Measurements from ENCODE around the gene SUSD5. TPM values are rescaled to one million over a fixed set of nuclear protein-coding genes. Genes with fewer than 3 reads are reported as not detected.

Gene SUSD5
- total RNA-seq, 4 donors from 2014 or later = 0.32 to 0.55 TPM; not detected in 2

GRCh38 chr3:33179132-33179531 is 39.5 kb downstream of the SUSD5 start:
- TF ChIP-seq CTCF (IDR thresholded peaks at IDR 0.05) = no peak
- TF ChIP-seq POLR2AphosphoS5 (IDR thresholded peaks at IDR 0.05) = no peak
- no peak for TF ChIP-seq POLR2A (IDR thresholded peaks at IDR 0.05)
- TF ChIP-seq EP300 (IDR thresholded peaks at IDR 0.05; ENCODE audit: low read depth) = no peak
- Histone ChIP-seq H3K4me3 (no peak overlapping the region), H3K36me3 (no peaks in the 10 kb centered on the region), H3K4me1 (no peaks in the 10 kb centered on the region), H3K9me3 (no peaks in the 10 kb centered on the region), H3K27me3 (no peaks in the 10 kb centered on the region), H3K27ac (no peak overlapping the region)
- intact Hi-C loops (cut with DNase I; ENCODE audit: low total_unique reads) = no loop called here
- no peak for DNase-seq
- in situ Hi-C loops (cut with MboI; ENCODE audit: low pct_ligation_motif_present in 1 of 4, low pct_unique_long_range_greater_than_20kb in 1 of 4, low sequenced_read_pairs in 3 of 4) = no loop called here
- WGBS, 2 donors (ENCODE audit: low coverage in 1 of 2) = 90 to 91% methylated on average over 1 of the region's 1 CpG

GRCh38 chr3:33174711-33175414 is 43.7 kb downstream of the SUSD5 start:
- DNase-seq = no peak
- WGBS, 2 donors (ENCODE audit: low coverage in 1 of 2) = 92 to 94% methylated on average over 9 to 19 of the region's 19 CpGs
- in situ Hi-C loops (cut with MboI; ENCODE audit: low pct_ligation_motif_present in 1 of 4, low pct_unique_long_range_greater_than_20kb in 1 of 4, low sequenced_read_pairs in 3 of 4) = no loop called here
- intact Hi-C loops (cut with DNase I; ENCODE audit: low total_unique reads) = no loop called here
- Histone ChIP-seq H3K36me3 (no peaks in the 10 kb centered on the region), H3K4me1 (no peaks in the 10 kb centered on the region), H3K27me3 (no peaks in the 10 kb centered on the region), H3K27ac (no peak overlapping the region), H3K4me3 (no peak overlapping the region), H3K9me3 (no peaks in the 10 kb centered on the region)
- no peak for TF ChIP-seq POLR2AphosphoS5 (IDR thresholded peaks at IDR 0.05)
- no peak for TF ChIP-seq CTCF (IDR thresholded peaks at IDR 0.05)
- TF ChIP-seq EP300 (IDR thresholded peaks at IDR 0.05; ENCODE audit: low read depth) = no peak
- TF ChIP-seq POLR2A (IDR thresholded peaks at IDR 0.05) = no peak

- Histone ChIP-seq H3K4me3 (no peak overlapping the region), H3K9me3 (no peaks in the 10 kb centered on the region), H3K4me1 (no peaks in the 10 kb centered on the region), H3K36me3 (no peaks in the 10 kb centered on the region), H3K27ac (no peak overlapping the region), H3K27me3 (no peaks in the 10 kb centered on the region)
- 68 to 88% methylated on average over 4 of the region's 4 CpGs for WGBS, 2 donors (ENCODE audit: low coverage in 1 of 2)
- no peak for DNase-seq
- TF ChIP-seq POLR2A (IDR thresholded peaks at IDR 0.05) (no peak), CTCF (IDR thresholded peaks at IDR 0.05) (no peak)
- intact Hi-C loops (cut with DNase I; ENCODE audit: low total_unique reads) (no loop called here), in situ Hi-C loops (cut with MboI; ENCODE audit: low pct_ligation_motif_present in 1 of 4, low pct_unique_long_range_greater_than_20kb in 1 of 4, low sequenced_read_pairs in 3 of 4) (no loop called here)
These were observed 44.5 kb downstream of the SUSD5 start for GRCh38 chr3:33174095-33174494.

- H3K27me3 ChIP-seq = no peaks in the 10 kb centered on the region
- H3K36me3 ChIP-seq = no peaks in the 10 kb centered on the region
- H3K4me3 ChIP-seq = no peak overlapping the region
- H3K27ac ChIP-seq = no peak overlapping the region
- whole genome bisulfite sequencing, 2 donors (ENCODE audit: low coverage in 1 of 2) = 81% methylated on average over 4 of the region's 4 CpGs; no CpG with 5 or more reads in 1 of the 2 donors
- no peak for DNase-seq
- no peaks in the 10 kb centered on the region for H3K9me3 ChIP-seq
- intact Hi-C loops (cut with DNase I; ENCODE audit: low total_unique reads) = no loop called here
- TF ChIP-seq POLR2AphosphoS5 (IDR thresholded peaks at IDR 0.05) (no peak), POLR2A (IDR thresholded peaks at IDR 0.05) (no peak), EP300 (IDR thresholded peaks at IDR 0.05; ENCODE audit: low read depth) (no peak), CTCF (IDR thresholded peaks at IDR 0.05) (no peak)
- in situ Hi-C loops (cut with MboI; ENCODE audit: low pct_ligation_motif_present in 1 of 4, low pct_unique_long_range_greater_than_20kb in 1 of 4, low sequenced_read_pairs in 3 of 4) = no loop called here
- H3K4me1 ChIP-seq = no peaks in the 10 kb centered on the region
These were observed 44.9 kb downstream of the SUSD5 start for GRCh38 chr3:33173672-33174071.
